Endothelial cell (in vitro differentiated cells): ENCODE results near the gene BRI3BP. TPM values are rescaled to one million over a fixed set of nuclear protein-coding genes. Genes with fewer than 3 reads are reported as not detected.

Source experiments
- DNase-seq: peaks from one replicate; pipeline ENCODE4 v3.0.0; 2021; ENCODE audit warnings: low spot score
- H3K27ac Mint-ChIP-seq: one replicate; pipeline ENCODE4 v1.8.0; 2021; ENCODE audit warnings: mixed read lengths, inconsistent platforms; ENCODE audit not compliant: unreplicated experiment
- H3K27me3 Mint-ChIP-seq: one replicate; pipeline ENCODE4 v1.8.0; 2021; ENCODE audit warnings: mild to moderate bottlenecking, moderate library complexity, mixed read lengths, inconsistent platforms; ENCODE audit not compliant: unreplicated experiment
- H3K36me3 Mint-ChIP-seq: one replicate; pipeline ENCODE4 v1.8.0; 2021; ENCODE audit warnings: mild to moderate bottlenecking, low read depth, mixed read lengths, inconsistent platforms; ENCODE audit not compliant: unreplicated experiment
- H3K4me1 Mint-ChIP-seq: one replicate; pipeline ENCODE4 v1.8.0; 2021; ENCODE audit warnings: mild to moderate bottlenecking, mixed read lengths, inconsistent platforms; ENCODE audit not compliant: unreplicated experiment
- H3K4me3 Mint-ChIP-seq: one replicate; pipeline ENCODE4 v1.8.0; 2021; ENCODE audit warnings: mild to moderate bottlenecking, mixed read lengths, inconsistent platforms; ENCODE audit not compliant: unreplicated experiment
- H3K9me3 Mint-ChIP-seq: one replicate; pipeline ENCODE4 v1.8.0; 2021; ENCODE audit warnings: mixed read lengths, inconsistent platforms; ENCODE audit not compliant: unreplicated experiment
- CTCF ChIP-seq: fragments of 200-600 bp; sonication (generic); IDR thresholded peaks from one replicate; pipeline ENCODE4 v1.5.0; 2021; ENCODE audit warnings: antibody characterized with exemption; ENCODE audit not compliant: unreplicated experiment
- total RNA-seq: library from RNA; stranded (reverse); fragmentation: NEBNext Ultra II Directional; extraction: Animal tissue kit (Norgen Biotek cat#: 25700); gene quantifications from one replicate; pipeline ENCODE4 v1.2.1, GENCODE V29; 2021; ENCODE audit not compliant: unreplicated experiment

BRI3BP gene
- total RNA-seq, 1 donor from 2014 or later, result 1.4 TPM

- Mint-ChIP-seq H3K27me3 (peaks cover 6% of the 10 kb centered on the region), H3K4me1 (peaks cover 20% of the 10 kb centered on the region), H3K4me3 (peak overlapping the region; percentile 82), H3K27ac (peak overlapping the region; percentile 36), H3K9me3 (no peaks in the 10 kb centered on the region), H3K36me3 (peaks cover 4% of the 10 kb centered on the region)
- TF ChIP-seq CTCF, result no peak
- DNase-seq, result no peak
These were observed 71.0 kb downstream of the BRI3BP start for GRCh38 chr12:125064492-125064891.

DNA sequence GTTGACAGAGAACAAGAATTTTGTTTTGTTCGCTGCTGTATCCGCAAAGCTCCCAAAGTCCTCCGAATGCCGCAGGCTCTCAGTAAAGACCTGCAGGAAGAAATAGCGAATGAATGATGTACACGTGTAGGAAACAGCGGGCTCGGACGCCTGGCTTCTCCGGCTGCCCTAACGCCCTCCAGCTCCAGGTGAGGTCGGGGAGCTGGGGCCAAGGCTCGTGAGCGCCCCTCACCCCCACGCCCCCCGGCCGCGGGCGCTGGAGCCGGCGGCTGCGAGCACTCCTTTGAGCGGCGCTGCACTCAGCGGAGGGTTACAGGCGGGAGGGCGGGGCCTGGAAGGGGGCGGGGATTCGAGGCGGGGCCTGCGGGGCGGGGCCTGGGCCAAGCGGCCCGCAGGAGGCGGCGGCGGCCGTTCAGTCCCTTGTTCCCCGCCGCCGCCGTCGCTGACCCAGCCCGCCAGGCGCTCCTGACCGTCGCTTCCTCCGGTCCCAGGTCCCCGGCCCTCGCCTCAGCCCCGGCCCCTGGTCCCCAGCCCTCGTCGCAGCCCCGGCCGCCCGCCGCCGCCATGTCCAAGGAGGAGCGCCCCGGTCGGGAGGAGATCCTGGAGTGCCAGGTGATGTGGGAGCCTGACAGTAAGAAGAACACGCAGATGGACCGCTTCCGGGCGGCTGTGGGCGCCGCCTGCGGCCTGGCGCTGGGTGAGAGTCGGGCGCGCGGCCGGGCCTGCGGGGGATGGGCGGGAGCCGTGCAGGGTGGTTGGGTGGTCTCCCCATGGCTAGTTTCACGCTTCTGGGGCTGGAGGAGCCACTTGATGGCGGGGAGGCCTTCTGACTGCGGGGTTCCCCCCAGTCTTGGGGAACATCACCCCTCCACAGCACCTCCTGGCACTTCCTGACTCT is 71.8 kb downstream of the BRI3BP start, which contains the start of gene AACS:
TSS of gene AACS (plus strand) at position 415 of the 898 bp plus-strand sequence. CDS start at position 565, 150 bp downstream.
- Mint-ChIP-seq H3K27me3 (peaks cover 6% of the 10 kb centered on the region), H3K9me3 (no peaks in the 10 kb centered on the region), H3K4me1 (peaks cover 20% of the 10 kb centered on the region), H3K36me3 (peaks cover 8% of the 10 kb centered on the region), H3K27ac (peak within 1 kb of the TSS; percentile 48), H3K4me3 (peak within 1 kb of the TSS; percentile 94)
- TF ChIP-seq CTCF, result no peak
- DNase-seq, result peak; percentile 81

GRCh38 chr12:125065919-125066570 is 72.6 kb downstream of the BRI3BP start:
- Mint-ChIP-seq H3K9me3 (no peaks in the 10 kb centered on the region), H3K27ac (peak overlapping the region; percentile 48)
- TF ChIP-seq CTCF, result no peak

DNA sequence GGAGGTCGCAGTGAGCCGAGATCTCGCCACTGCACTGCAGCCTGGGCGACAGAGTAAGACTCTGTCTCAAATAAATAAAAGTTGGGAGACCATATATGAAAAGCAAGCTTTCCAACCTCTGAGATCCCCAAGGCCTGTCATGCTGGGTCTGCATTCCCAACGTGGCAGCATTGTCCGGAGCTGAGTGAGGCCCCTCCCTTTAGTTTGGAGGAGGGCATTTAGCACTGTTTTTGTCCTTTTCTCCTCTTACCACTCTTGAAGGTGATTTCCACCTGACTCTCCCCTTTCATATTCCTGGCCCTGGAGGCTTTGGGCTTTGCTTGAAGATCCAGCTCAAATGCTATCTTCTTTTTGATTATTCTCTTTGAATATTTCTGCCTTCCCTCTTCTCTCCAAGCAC is 74.9 kb downstream of the BRI3BP start:
- H3K4me3 Mint-ChIP-seq, result no peak overlapping the region
- TF ChIP-seq CTCF, result no peak
- no peak for DNase-seq
- no peaks in the 10 kb centered on the region for H3K9me3 Mint-ChIP-seq
- H3K36me3 Mint-ChIP-seq, result peaks cover 22% of the 10 kb centered on the region
- H3K27me3 Mint-ChIP-seq, result peaks cover 8% of the 10 kb centered on the region
- peaks cover 20% of the 10 kb centered on the region for H3K4me1 Mint-ChIP-seq
- H3K27ac Mint-ChIP-seq, result peak overlapping the region; percentile 70

More at GRCh38 chr12:125065919-125066570, 72.6 kb downstream of the BRI3BP start:
- no peak for DNase-seq
- Mint-ChIP-seq H3K27me3 (peaks cover 6% of the 10 kb centered on the region), H3K36me3 (peaks cover 9% of the 10 kb centered on the region), H3K4me1 (peaks cover 20% of the 10 kb centered on the region), H3K4me3 (peak overlapping the region; percentile 94)
